NT2/D1 (cell line): ENCODE results near the gene UNC45A.
"Not testable (repeated sequence)": the region's sequence is repeated elsewhere in the genome, so short reads cannot be mapped to it uniquely, and the experiment has no call there.

ENCODE experiments used
- DNase-seq: peaks from one replicate; pipeline ENCODE4 v3.0.0-alpha.2; 2011; ENCODE audit warnings: low read depth, low spot score
- H3K27me3 ChIP-seq: 2 replicates; pipeline ENCODE4 v1.6.0; 2011; ENCODE audit warnings: mild to moderate bottlenecking; ENCODE audit not compliant: insufficient read length, insufficient read depth
- H3K36me3 ChIP-seq: 2 replicates; pipeline ENCODE4 v1.6.1; 2011; ENCODE audit warnings: mild to moderate bottlenecking, low read length, mixed read lengths; ENCODE audit not compliant: insufficient read depth, insufficient read length
- H3K4me1 ChIP-seq: 2 replicates; pipeline ENCODE4 v1.5.1; 2011; ENCODE audit not compliant: insufficient read depth, insufficient read length
- H3K4me3 ChIP-seq: 2 replicates; pipeline ENCODE4 v1.5.1; 2011; ENCODE audit warnings: low read depth; ENCODE audit not compliant: insufficient read length
- H3K9ac ChIP-seq: 2 replicates; pipeline ENCODE4 v1.6.0; 2011; ENCODE audit warnings: low read depth; ENCODE audit not compliant: insufficient read length
- H3K9me3 ChIP-seq: 2 replicates; pipeline ENCODE4 v1.5.1; 2011; ENCODE audit warnings: mild to moderate bottlenecking, low read length; ENCODE audit not compliant: insufficient read depth
- SUZ12 ChIP-seq: IDR thresholded peaks from 2 replicates; pipeline ENCODE4 v1.6.1; 2011; ENCODE audit not compliant: insufficient read length, insufficient read depth; ENCODE audit errors: extremely low read depth
- YY1 ChIP-seq: IDR thresholded peaks from 2 replicates; pipeline ENCODE4 v1.6.1; 2011; ENCODE audit not compliant: insufficient read length, insufficient read depth
- ZNF274 ChIP-seq: IDR thresholded peaks from 2 replicates; pipeline ENCODE4 v1.6.1; 2011; ENCODE audit warnings: mild to moderate bottlenecking, low read depth, low read length

Gene UNC45A

GRCh38 chr15:90906181-90906849 lies 28.8 kb upstream of the UNC45A start:
- no peak overlapping the region for H3K9ac ChIP-seq
- no peak for DNase-seq
- H3K4me3 ChIP-seq = no peak overlapping the region
- H3K4me1 ChIP-seq = peaks cover 6% of the 10 kb centered on the region
- H3K27me3 ChIP-seq = peaks cover 18% of the 10 kb centered on the region
- no peak for TF ChIP-seq SUZ12
- TF ChIP-seq YY1 = no peak
- no peak for TF ChIP-seq ZNF274
- no peaks in the 10 kb centered on the region for H3K9me3 ChIP-seq
- peaks cover 34% of the 10 kb centered on the region for H3K36me3 ChIP-seq

- H3K4me1 ChIP-seq = peaks cover 3% of the 10 kb centered on the region
Observed at GRCh38 chr15:90907051-90907660, 27.9 kb upstream of the UNC45A start.

GRCh38 chr15:90907838-90908507 lies 27.1 kb upstream of the UNC45A start:
- H3K36me3 ChIP-seq = peaks cover 49% of the 10 kb centered on the region
- no peak overlapping the region for H3K9ac ChIP-seq
- no peak for DNase-seq

More at GRCh38 chr15:90907051-90907660, 27.9 kb upstream of the UNC45A start:
- DNase-seq = no peak
- Histone ChIP-seq H3K9me3 (no peaks in the 10 kb centered on the region), H3K4me3 (no peak overlapping the region), H3K36me3 (peaks cover 41% of the 10 kb centered on the region), H3K9ac (no peak overlapping the region), H3K27me3 (peaks cover 16% of the 10 kb centered on the region)
- TF ChIP-seq ZNF274 (no peak), YY1 (no peak), SUZ12 (no peak)

GRCh38 chr15:90909449-90909848 lies 25.6 kb upstream of the UNC45A start:
- not testable (repeated sequence) for H3K4me1 ChIP-seq
- peaks cover 61% of the 10 kb centered on the region for H3K36me3 ChIP-seq

More at GRCh38 chr15:90907838-90908507, 27.1 kb upstream of the UNC45A start:
- TF ChIP-seq ZNF274 = no peak
- no peak for TF ChIP-seq YY1
- TF ChIP-seq SUZ12 = no peak
- H3K9me3 ChIP-seq = no peaks in the 10 kb centered on the region
- no peak overlapping the region for H3K4me3 ChIP-seq
- H3K27me3 ChIP-seq = peaks cover 15% of the 10 kb centered on the region
- peaks cover 3% of the 10 kb centered on the region for H3K4me1 ChIP-seq

GRCh38 chr15:90909976-90910375 lies 25.1 kb upstream of the UNC45A start:
- no peak for DNase-seq
- Histone ChIP-seq H3K4me3 (no peak overlapping the region), H3K27me3 (no peaks in the 10 kb centered on the region), H3K9ac (no peak overlapping the region), H3K36me3 (peaks cover 61% of the 10 kb centered on the region), H3K4me1 (no peaks in the 10 kb centered on the region), H3K9me3 (no peaks in the 10 kb centered on the region)
- no peak for TF ChIP-seq ZNF274
- no peak for TF ChIP-seq SUZ12
- TF ChIP-seq YY1 = no peak

More at GRCh38 chr15:90909449-90909848, 25.6 kb upstream of the UNC45A start:
- DNase-seq, H3K9me3 ChIP-seq, H3K27me3 ChIP-seq, H3K9ac ChIP-seq, H3K4me3 ChIP-seq: not testable (repeated sequence)

- no peaks in the 10 kb centered on the region for H3K9me3 ChIP-seq
- H3K4me1 ChIP-seq = peaks cover 3% of the 10 kb centered on the region
- H3K9ac ChIP-seq = no peak overlapping the region
- DNase-seq = no peak
- no peaks in the 10 kb centered on the region for H3K27me3 ChIP-seq
- H3K4me3 ChIP-seq = no peak overlapping the region
- TF ChIP-seq YY1 (no peak), SUZ12 (no peak), ZNF274 (no peak)
- H3K36me3 ChIP-seq = peaks cover 57% of the 10 kb centered on the region
Observed at GRCh38 chr15:90910441-90911301, 24.4 kb upstream of the UNC45A start.

GRCh38 chr15:90911302-90911623 lies 23.8 kb upstream of the UNC45A start:
- no peaks in the 10 kb centered on the region for H3K9me3 ChIP-seq
- TF ChIP-seq ZNF274 (no peak), YY1 (no peak), SUZ12 (no peak)
- DNase-seq = no peak
- peaks cover 9% of the 10 kb centered on the region for H3K4me1 ChIP-seq
- no peaks in the 10 kb centered on the region for H3K27me3 ChIP-seq
- peaks cover 51% of the 10 kb centered on the region for H3K36me3 ChIP-seq
- H3K4me3 ChIP-seq = no peak overlapping the region
- H3K9ac ChIP-seq = no peak overlapping the region
